Measurements from ENCODE around the gene FYCO1.

DNA sequence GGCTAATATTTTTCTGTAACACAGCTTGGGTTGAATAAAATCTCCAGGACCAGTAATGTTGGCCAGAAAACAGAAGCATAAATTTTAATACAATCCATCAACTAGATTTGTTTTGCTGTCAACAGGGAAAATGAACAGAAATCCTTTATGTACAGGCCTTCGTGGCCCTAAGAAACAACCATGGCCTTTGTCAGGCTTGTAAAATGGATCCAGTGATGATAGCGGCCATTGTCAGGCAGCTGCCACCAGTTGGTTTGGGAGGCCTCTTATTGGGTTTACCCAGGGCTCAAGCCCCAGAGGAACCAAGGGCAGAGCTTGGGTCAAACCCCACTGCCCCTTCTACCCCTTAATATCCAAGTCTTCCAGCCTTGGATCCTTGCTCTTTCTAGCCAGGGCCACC is 5.6 kb upstream of the FYCO1 start:
- TF ChIP-seq CREB1 (IDR thresholded peaks at IDR 0.05; ENCODE audit: low read depth) (no peak), EP300 (IDR thresholded peaks at IDR 0.05; ENCODE audit: borderline replicate concordance) (no peak), YY1 (IDR thresholded peaks at IDR 0.05; ENCODE audit: low read depth) (no peak), CEBPB (IDR thresholded peaks at IDR 0.05) (no peak), ZBTB7A (IDR thresholded peaks at IDR 0.05; ENCODE audit: low read depth) (no peak), RAD21 (IDR thresholded peaks at IDR 0.05; ENCODE audit: low read depth) (no peak), EGR1 (IDR thresholded peaks at IDR 0.05) (no peak), TAF1 (IDR thresholded peaks at IDR 0.05; ENCODE audit: low read depth) (no peak)
- TF ChIP-seq, protein P1, sequence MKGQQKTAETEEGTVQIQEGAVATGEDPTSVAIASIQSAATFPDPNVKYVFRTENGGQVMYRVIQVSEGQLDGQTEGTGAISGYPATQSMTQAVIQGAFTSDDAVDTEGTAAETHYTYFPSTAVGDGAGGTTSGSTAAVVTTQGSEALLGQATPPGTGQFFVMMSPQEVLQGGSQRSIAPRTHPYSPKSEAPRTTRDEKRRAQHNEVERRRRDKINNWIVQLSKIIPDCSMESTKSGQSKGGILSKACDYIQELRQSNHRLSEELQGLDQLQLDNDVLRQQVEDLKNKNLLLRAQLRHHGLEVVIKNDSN (IDR thresholded peaks at IDR 0.05), result no peak
- TF ChIP-seq, protein P2, sequence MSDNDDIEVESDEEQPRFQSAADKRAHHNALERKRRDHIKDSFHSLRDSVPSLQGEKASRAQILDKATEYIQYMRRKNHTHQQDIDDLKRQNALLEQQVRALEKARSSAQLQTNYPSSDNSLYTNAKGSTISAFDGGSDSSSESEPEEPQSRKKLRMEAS (IDR thresholded peaks at IDR 0.05), result no peak
